HG03280 (cell line): ENCODE measurements around the gene CLCN2.

Experiments used
- ATAC-seq: cut with Tn5 transposase; IDR thresholded peaks from one replicate; pipeline ENCODE4 v1.9.1; 2021; ENCODE audit warnings: mild to moderate bottlenecking, moderate library complexity; ENCODE audit not compliant: unreplicated experiment

CLCN2 gene

DNA sequence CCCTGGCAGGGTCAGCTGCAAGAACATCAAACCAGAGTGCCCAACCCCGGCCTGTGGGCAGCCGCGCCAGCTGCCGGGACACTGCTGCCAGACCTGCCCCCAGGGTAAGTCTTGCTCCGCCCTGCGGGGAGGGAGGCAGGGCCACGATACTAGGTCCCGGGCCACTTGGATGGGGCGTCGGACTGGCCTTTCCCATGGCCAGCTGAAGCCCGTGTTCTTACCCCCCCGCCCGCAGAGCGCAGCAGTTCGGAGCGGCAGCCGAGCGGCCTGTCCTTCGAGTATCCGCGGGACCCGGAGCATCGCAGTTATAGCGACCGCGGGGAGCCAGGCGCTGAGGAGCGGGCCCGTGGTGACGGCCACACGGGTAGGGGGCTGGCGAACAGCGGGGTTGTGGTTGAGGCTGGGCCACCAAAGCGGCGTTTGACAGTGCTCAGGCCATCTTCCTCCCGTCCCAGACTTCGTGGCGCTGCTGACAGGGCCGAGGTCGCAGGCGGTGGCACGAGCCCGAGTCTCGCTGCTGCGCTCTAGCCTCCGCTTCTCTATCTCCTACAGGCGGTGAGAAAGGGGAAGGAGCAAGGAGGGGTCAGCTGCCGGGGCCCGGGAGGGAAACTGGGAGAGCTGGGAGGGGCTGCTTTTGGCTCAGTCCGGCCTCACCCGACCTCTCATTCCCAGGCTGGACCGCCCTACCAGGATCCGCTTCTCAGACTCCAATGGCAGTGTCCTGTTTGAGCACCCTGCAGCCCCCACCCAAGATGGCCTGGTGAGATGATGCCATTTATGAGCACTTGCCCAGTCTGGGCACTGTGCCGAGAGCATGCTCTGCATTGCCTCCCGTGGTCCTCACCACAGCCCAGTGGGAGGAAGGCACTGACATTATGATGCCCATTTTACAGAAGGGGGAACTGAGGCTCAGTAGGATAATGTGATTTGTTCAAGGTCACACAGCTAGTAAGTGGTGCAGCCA, 20.1 kb upstream of the CLCN2 start:
- no peak for ATAC-seq

GRCh38 chr3:184380627-184381260, 19.3 kb upstream of the CLCN2 start:
- ATAC-seq, result no peak

GRCh38 chr3:184380185-184380626, 18.8 kb upstream of the CLCN2 start:
- ATAC-seq, result no peak

DNA sequence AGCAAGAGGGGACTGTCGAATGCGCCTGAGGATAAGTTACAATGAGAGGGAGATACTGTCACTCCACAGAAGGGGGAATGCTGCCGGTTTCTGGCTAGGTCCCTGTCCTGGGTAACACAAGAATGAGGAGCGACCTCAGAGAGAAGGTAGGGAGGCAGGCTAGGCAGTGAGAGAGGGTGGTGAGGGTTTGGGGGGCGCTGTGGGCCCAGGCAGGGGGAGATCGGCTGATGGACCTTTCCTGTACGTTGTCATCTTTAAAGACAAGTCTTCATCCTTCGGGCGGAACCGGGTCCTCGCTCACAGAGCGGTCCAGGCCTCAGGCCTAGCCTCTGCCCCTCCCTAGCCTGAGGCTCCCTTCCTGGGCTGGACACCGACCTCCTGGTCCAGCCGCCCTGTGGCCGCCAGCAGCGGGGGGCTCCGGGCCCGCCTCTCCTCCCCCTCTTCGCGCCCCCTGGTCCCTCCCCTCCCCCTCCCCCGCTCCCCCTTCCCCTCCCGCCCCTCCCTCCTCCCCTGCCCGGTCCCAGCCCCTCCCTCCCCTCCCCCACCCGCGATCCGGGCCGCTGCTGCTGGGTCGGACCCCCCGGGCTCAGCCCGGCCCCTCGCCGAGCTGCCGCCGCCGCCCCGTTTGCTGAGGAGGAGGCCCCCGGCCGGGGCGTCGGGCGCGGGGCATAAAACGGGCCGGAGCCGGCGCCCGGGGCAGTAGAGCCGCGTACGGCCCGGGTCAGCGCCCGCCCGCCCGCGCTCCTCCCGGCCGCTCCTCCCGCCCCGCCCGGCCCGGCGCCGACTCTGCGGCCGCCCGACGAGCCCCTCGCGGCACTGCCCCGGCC, 18.2 kb upstream of the CLCN2 start, which contains the start of gene CHRD:
Gene CHRD (plus strand): TSS at position 697 of the 827 bp plus-strand sequence. CDS start 265 bp downstream, outside the sequence.
- ATAC-seq, result no peak

DNA sequence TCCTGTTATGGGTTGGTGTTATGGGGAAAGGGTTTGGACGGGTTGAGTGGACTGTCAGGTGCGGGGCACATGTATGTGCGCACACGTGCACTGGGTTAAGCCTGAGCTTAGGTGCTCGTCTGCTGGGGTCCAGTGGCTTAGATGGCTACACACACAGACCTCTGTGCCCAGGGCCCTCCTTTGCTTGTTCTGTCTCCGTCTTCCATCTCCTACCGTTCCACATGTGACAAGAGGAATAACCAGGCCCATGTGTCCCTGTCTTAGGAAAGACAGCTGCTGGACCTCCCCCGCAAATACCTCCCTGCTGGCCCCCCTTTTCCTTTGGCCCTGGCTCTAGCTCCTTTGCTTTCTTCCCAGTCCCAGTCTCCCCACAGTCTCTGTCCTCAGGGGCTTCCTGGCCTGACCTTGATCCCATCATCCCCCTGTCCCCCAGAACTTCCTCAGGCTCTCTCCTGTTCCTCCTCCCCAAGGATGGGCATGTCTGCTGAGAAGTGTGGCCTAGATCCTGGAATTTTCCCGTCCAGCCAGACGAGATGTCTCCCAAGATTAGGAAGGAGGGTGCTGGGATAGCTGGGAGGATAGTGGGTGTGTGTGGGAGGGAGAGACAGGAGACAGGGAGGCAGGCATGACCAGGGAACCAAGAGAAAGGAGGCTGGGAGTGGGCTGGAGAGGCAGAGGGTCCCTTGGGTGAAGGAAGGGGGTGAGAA, 17.4 kb upstream of the CLCN2 start:
- ATAC-seq, result no peak

DNA sequence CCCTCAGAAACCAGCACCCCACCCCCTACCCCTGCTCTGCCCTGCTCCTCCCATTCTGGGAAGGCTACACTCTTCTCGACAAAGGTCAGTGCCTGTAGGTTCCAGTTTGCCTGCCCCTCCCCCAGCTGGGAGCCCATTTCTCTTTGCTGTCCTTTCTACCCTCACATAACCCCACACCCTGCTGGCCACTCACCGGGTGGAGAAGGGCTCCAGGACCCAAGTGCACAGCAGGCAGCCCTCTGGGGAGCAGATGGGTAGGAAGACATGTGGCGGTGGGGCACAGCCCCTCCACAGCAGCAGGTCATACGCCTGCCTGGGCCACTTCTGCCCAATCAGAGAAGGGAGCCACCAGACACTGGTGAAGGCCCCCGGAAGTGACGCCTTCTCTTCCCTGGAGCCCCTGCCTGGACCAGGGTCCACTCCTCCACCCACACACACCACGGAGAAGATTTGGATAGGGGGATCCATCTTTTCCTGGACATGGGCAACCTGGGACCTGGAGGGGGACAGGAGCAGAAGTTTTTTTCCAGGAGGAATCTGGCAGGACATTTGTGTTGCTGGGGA, 16.6 kb upstream of the CLCN2 start, which contains the start of gene THPO:
Gene THPO (minus strand): TSS at position 326 of the 564 bp plus-strand sequence. CDS start 1,948 bp downstream, outside the sequence.
- ATAC-seq, result no peak

DNA sequence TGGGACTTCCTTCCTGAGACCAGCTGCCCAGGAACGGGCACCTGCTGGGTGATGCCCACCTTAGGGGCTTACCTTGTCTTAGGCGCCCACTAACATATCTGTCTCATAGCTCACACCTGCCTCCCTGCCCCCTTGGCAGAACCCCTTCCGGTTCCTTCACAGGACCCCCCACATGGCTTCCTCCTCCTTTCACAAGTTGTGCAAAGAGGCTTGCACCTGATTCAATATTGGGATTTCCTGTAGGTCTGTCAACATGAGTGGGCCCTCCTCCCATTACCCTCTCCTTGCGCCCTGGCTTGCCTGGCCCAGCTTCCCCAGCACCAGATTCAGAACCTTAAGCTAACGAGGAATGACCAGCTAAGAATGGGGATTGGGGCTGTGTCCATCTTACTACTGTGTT, 16.0 kb upstream of the CLCN2 start:
- no peak for ATAC-seq

- ATAC-seq, result no peak
Observed at GRCh38 chr3:184375747-184376461, 14.5 kb upstream of the CLCN2 start.

GRCh38 chr3:184373422-184373821, 12.0 kb upstream of the CLCN2 start:
- ATAC-seq, result no peak

GRCh38 chr3:184372911-184373310, 11.5 kb upstream of the CLCN2 start:
- ATAC-seq, result no peak

- ATAC-seq, result no peak
Observed at GRCh38 chr3:184372296-184372821, 11.0 kb upstream of the CLCN2 start.

GRCh38 chr3:184371570-184372018, 10.2 kb upstream of the CLCN2 start:
- ATAC-seq, result no peak

GRCh38 chr3:184368586-184369183, 7.3 kb upstream of the CLCN2 start:
- ATAC-seq, result no peak

DNA sequence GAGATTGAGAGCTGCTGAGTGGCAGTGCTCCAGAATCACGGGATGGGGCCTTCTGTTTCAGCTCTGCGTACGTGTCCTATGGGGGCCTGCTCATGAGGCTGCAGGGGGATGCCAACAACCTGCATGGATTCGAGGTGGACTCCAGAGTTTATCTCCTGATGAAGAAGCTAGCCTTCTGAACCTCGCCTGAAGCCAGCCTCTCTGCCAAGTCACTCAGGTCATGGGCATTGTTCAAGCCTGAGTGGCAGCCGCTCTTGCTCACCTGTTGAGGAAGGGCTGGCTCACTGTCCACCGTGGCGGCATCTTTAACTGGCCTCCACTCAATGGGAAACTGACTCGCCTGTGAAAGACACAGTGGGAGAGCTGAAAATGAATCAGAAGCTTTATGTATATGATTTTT, 6.7 kb upstream of the CLCN2 start:
- ATAC-seq, result no peak

DNA sequence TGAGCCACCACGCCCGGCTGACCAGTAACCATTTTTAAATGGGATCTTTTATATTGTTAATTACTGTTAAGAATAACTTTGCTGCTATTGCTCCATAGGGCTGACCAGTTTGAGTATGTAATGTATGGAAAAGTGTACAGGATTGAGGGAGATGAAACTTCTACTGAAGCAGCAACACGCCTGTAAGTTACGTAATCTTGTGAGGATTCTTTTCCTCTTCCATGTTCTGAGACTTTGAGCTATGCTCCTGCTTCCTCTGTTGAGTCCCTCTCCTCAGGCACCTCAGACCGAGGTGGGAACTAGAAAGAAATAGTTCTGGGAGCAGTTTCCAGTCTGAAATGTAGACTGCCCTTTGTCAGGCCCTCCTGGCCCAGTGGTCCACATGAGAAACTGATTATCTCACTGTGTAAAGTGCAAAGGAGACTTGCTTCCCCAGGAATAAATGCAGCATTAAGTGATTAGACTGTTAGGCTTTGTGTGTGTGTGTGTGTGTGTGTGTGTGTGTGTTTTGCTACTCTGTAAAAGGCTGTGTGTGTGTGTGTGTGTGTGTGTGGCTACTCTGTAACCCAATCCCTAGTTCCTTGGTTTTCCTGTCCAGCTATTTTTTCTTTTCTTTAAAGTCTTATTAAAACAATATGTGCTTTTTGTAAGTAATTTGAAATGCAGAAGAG, 5.3 kb upstream of the CLCN2 start:
- ATAC-seq, result no peak

DNA sequence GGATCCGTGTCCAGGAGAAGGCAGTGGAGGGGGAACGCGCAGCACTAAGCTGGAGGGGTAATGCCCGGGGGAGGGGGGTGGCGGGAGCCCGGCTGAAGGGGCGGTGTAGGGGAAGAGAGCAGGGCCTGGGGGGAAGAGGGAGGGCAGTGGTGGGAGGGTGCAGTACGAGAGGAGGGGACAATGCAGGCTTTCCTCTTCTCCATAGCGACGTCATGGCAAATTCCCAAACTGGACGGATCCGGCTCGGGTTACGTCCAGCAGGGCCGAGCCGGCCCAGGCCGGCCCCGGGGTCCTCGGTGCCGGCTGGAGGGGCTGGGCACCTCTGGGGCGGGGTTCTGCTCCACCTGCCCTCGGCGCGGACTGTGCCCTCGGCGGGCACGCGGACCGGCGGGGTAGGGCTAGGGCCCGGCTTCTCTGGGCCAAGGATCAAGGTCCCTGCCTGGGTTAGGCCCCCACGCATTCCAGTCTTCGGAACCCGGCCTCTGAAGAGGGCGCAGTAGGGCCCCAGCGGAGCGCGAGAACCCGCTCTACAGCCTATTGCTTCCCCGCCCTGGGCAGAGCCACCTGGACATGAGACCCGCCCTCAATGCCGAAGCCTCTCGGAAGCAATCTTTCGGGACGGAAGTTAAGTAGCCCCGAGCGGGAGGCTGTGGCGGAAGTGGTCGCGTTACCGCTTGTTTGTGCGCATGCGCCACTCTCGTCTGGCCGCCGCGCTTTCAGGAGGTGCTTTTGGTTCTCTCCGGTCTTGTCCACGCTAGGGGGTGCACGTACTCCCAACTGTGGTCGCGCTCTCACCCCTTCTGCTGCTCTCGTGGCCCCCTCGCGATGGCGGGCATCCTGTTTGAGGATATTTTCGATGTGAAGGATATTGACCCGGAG, 1.5 kb upstream of the CLCN2 start:
- ATAC-seq, result peak; percentile 89
